Activated naive CD4-positive, alpha-beta T cell treated with anti-CD3 and anti-CD28 coated beads, Interleukin-2, amount 50 U/mL, for 72 hours (primary cell): ENCODE data around the gene EIF4EBP3. TPM values are rescaled to one million over a fixed set of nuclear protein-coding genes. Genes with fewer than 3 reads are reported as not detected.
"Not testable (repeated sequence)": the region's sequence is repeated elsewhere in the genome, so short reads cannot be mapped to it uniquely, and the experiment has no call there.

ENCODE experiments used
- ATAC-seq, 2 donors: fragments of 150-1000 bp; cut with Tn5 transposase; 2 replicates each; pipeline ENCODE4 v1.10.0; 2021; ENCODE audit warnings: mild to moderate bottlenecking in 2 of 2, moderate library complexity in 2 of 2
- DNase-seq, 2 donors: peaks; one replicate each; pipeline ENCODE4 v3.0.0; 2021 to 2022; ENCODE audit warnings: low spot score in 2 of 2
- H3K27ac Mint-ChIP-seq, 2 donors: one replicate each; pipeline ENCODE4 v1.8.0; 2022; ENCODE audit warnings: mild to moderate bottlenecking in 2 of 2, mixed read lengths in 2 of 2
- H3K36me3 Mint-ChIP-seq, 2 donors: one replicate each; pipeline ENCODE4 v1.8.0; 2022; ENCODE audit warnings: mixed read lengths in 2 of 2
- H3K9me3 Mint-ChIP-seq, 2 donors: one replicate each; pipeline ENCODE4 v1.8.0; 2022; ENCODE audit warnings: mixed read lengths in 2 of 2
- total RNA-seq, 2 donors: library from RNA; stranded (reverse); gene quantifications; one replicate each; pipeline ENCODE4 v1.2.3, GENCODE V29; 2022

EIF4EBP3 gene
- total RNA-seq, 2 donors from 2014 or later, result 13.0 to 14.8 TPM

- DNase-seq (no peak), ATAC-seq (no peak)
- Mint-ChIP-seq H3K9me3 (no peaks in the 10 kb centered on the region), H3K27ac (peak overlapping the region; percentile 98), H3K36me3 (peaks cover 32 to 42% of the 10 kb centered on the region in 2 donors)
Observed at GRCh38 chr5:140565780-140566095, 18.3 kb downstream of the EIF4EBP3 start.

GRCh38 chr5:140566665-140567064, 19.2 kb downstream of the EIF4EBP3 start:
- peak overlapping the region; percentile 65 to 90 for H3K27ac Mint-ChIP-seq
- no peak for ATAC-seq
- H3K9me3 Mint-ChIP-seq, result no peaks in the 10 kb centered on the region
- H3K36me3 Mint-ChIP-seq, result peaks cover 32 to 42% of the 10 kb centered on the region in 2 donors
- no peak for DNase-seq

DNA sequence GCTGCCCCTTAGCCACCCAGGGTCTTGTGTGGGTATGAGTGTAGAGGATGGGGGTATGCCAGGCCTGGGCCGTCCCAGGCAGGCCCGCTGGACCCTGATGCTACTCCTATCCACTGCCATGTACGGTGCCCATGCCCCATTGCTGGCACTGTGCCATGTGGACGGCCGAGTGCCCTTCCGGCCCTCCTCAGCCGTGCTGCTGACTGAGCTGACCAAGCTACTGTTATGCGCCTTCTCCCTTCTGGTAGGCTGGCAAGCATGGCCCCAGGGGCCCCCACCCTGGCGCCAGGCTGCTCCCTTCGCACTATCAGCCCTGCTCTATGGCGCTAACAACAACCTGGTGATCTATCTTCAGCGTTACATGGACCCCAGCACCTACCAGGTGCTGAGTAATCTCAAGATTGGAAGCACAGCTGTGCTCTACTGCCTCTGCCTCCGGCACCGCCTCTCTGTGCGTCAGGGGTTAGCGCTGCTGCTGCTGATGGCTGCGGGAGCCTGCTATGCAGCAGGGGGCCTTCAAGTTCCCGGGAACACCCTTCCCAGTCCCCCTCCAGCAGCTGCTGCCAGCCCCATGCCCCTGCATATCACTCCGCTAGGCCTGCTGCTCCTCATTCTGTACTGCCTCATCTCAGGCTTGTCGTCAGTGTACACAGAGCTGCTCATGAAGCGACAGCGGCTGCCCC, 19.8 kb downstream of the EIF4EBP3 start:
- Mint-ChIP-seq H3K36me3 (peaks cover 32 to 42% of the 10 kb centered on the region in 2 donors), H3K9me3 (no peaks in the 10 kb centered on the region), H3K27ac (peak overlapping the region; percentile 89 to 90)
- no peak for DNase-seq
- ATAC-seq, result no peak

GRCh38 chr5:140567871-140568270, 20.4 kb downstream of the EIF4EBP3 start:
- Mint-ChIP-seq H3K9me3 (no peaks in the 10 kb centered on the region), H3K27ac (peak overlapping the region; percentile 89 to 90), H3K36me3 (peaks cover 32 to 42% of the 10 kb centered on the region in 2 donors)
- DNase-seq, result no peak
- ATAC-seq, result no peak

DNA sequence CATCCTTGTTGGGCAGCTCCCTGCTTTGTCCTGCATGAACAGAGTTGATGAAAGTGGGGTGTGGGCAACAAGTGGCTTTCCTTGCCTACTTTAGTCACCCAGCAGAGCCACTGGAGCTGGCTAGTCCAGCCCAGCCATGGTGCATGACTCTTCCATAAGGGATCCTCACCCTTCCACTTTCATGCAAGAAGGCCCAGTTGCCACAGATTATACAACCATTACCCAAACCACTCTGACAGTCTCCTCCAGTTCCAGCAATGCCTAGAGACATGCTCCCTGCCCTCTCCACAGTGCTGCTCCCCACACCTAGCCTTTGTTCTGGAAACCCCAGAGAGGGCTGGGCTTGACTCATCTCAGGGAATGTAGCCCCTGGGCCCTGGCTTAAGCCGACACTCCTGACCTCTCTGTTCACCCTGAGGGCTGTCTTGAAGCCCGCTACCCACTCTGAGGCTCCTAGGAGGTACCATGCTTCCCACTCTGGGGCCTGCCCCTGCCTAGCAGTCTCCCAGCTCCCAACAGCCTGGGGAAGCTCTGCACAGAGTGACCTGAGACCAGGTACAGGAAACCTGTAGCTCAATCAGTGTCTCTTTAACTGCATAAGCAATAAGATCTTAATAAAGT, 21.1 kb downstream of the EIF4EBP3 start:
- Mint-ChIP-seq H3K27ac (peak overlapping the region; percentile 89 to 97), H3K36me3 (peaks cover 32 to 42% of the 10 kb centered on the region in 2 donors)
- no peak for DNase-seq

DNA sequence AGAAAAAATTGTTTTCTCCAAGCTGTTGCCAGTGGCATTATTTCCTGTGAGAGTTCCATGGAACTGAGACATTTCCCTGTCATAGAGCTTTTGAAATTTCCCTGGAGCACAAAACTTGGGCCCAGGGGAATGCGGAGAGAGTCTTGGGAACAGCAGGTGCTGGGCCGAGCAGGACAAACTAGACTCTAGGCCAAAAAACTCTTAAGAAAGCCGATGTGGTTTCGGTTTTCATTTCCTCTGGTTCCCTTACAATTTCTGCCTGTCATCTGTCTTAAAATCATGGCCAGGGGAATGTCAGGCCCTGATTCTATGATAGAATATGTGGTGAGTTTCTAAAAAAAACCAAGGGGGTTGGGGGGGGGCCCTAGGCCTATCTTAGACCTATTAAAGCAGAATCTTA, 21.7 kb downstream of the EIF4EBP3 start:
- Mint-ChIP-seq H3K36me3 (peaks cover 32 to 42% of the 10 kb centered on the region in 2 donors), H3K27ac (peak overlapping the region; percentile 89 to 97), H3K9me3 (no peaks in the 10 kb centered on the region)
- DNase-seq (no peak), ATAC-seq (no peak)

More for the DNA sequence above, 21.1 kb downstream of the EIF4EBP3 start:
- H3K9me3 Mint-ChIP-seq, result no peaks in the 10 kb centered on the region
- no peak for ATAC-seq

- Mint-ChIP-seq H3K27ac (peak overlapping the region; percentile 89 to 97), H3K9me3 (no peaks in the 10 kb centered on the region), H3K36me3 (peaks cover 26 to 35% of the 10 kb centered on the region in 2 donors)
- DNase-seq (no peak), ATAC-seq (no peak)
Observed at GRCh38 chr5:140570058-140570457, 22.6 kb downstream of the EIF4EBP3 start.

GRCh38 chr5:140570488-140570887, 23.0 kb downstream of the EIF4EBP3 start:
- ATAC-seq (no peak), DNase-seq (no peak)
- peak overlapping the region; percentile 89 to 97 for H3K27ac Mint-ChIP-seq

GRCh38 chr5:140571105-140571504, 23.6 kb downstream of the EIF4EBP3 start:
- Mint-ChIP-seq H3K36me3 (peaks cover 17 to 26% of the 10 kb centered on the region in 2 donors), H3K27ac (no peak overlapping the region), H3K9me3 (no peaks in the 10 kb centered on the region)
- DNase-seq, result no peak
- ATAC-seq, result no peak

More at GRCh38 chr5:140570488-140570887, 23.0 kb downstream of the EIF4EBP3 start:
- H3K9me3 Mint-ChIP-seq, result no peaks in the 10 kb centered on the region
- H3K36me3 Mint-ChIP-seq, result peaks cover 22 to 31% of the 10 kb centered on the region in 2 donors

DNA sequence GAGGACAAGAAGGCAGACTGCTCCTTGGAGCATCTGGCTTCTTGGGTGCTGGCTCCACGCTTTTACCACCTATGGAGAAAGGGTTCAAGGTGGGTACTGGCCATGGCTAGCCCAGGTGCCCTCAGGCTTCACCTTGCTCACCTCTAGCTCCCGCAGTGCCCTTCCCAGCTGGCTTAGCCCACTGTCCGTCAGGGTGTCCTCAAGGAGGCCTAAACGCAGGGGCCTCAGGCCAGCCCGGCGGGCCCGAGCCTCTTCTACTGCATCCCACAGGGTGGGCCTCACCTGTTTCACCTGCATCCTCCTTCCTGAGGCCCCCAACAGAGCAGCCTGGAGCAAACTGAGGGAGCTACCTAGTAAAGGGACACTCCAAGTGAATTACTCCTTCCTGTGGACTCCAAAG, 26.2 kb downstream of the EIF4EBP3 start:
- DNase-seq (no peak), ATAC-seq (no peak)
- peaks cover 0 to 2% of the 10 kb centered on the region in 2 donors for H3K36me3 Mint-ChIP-seq
- H3K27ac Mint-ChIP-seq, result no peak overlapping the region
- no peaks in the 10 kb centered on the region for H3K9me3 Mint-ChIP-seq

DNA sequence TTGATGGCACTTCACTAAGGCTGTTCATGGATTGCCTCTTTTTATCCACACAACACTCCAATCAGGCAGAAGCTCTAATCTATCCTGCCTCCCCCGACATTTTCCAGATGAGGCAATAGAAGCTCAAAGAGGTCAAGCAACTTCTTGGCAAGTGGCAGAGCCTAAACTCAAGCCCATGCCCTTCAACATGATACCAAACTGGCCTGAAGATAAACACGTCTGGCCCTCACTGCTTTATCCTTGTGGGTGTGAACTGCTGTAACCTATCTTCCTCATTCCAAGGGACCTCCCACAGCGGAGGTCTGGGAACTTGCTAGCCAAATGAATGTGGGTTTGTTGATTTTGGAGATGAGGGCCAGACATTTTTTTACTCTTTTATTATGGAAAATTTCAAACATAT, 26.7 kb downstream of the EIF4EBP3 start:
- DNase-seq, result no peak
- ATAC-seq, result no peak
- Mint-ChIP-seq H3K36me3 (no peaks in the 10 kb centered on the region), H3K9me3 (no peaks in the 10 kb centered on the region), H3K27ac (no peak overlapping the region)

DNA sequence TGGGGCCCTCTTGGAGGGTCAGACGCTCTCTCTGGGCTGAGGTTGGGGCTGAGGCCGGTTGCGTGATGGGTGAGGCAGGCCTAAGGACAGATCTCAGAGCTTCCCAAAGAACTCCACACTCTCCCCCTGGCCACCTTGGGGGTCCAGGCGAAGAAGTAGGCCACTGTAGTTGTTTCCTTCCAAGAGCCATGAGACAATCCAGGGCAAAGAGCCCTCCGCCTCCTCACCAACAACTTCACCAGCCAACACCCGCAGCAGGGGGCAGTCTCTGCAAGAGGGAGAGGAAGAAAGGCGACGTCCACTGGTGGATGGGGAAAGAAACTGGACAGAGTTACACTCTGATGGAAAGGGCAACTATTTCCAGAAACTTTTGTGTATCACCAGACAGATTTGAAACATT, 27.8 kb downstream of the EIF4EBP3 start:
- ATAC-seq (no peak), DNase-seq (no peak)
- H3K36me3 Mint-ChIP-seq, result no peaks in the 10 kb centered on the region
- no peaks in the 10 kb centered on the region for H3K9me3 Mint-ChIP-seq
- H3K27ac Mint-ChIP-seq, result peak overlapping the region in 1 of 2 donors; percentile 36

- DNase-seq (no peak), ATAC-seq (peak; percentile 54 to 55)
- peak overlapping the region in 1 of 2 donors; percentile 41 for H3K27ac Mint-ChIP-seq
- no peaks in the 10 kb centered on the region for H3K9me3 Mint-ChIP-seq
- H3K36me3 Mint-ChIP-seq, result no peaks in the 10 kb centered on the region
Observed at GRCh38 chr5:140576776-140577201, 29.3 kb downstream of the EIF4EBP3 start.

DNA sequence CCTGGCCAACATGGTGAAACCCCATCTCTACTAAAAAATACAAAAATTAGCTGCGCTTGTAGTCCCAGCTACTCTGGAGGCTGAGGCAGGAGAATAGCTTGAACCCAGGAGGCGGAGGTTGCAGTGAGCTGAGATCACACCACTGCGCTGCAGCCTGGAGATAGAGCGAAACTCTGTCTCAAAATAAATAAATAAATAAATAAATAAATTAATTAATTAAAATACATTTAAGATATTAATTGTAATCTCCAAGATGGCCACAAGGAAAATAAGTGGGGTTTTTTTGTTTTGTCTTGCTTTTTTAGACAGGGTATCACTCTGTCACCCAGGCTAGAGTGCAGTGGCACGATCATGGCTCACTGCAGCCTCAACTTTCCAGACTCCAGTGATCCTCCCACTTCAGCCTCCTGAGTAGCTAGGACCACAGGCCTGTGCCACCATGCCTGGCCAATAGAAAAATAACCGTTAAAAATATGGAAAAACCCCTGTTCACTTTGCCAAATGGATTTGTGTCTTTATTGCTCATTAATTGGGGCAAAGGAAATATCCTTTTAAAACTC, 31.8 kb downstream of the EIF4EBP3 start:
- not testable (repeated sequence) for DNase-seq, H3K9me3 Mint-ChIP-seq, ATAC-seq, H3K36me3 Mint-ChIP-seq
- H3K27ac Mint-ChIP-seq, result peak overlapping the region in 1 of 2 donors; percentile 51

GRCh38 chr5:140587495-140587894, 40.0 kb downstream of the EIF4EBP3 start:
- no peak for DNase-seq
- H3K36me3 Mint-ChIP-seq, result peaks cover 0 to 8% of the 10 kb centered on the region in 2 donors
- ATAC-seq, result no peak
- H3K9me3 Mint-ChIP-seq, result peaks cover 0 to 3% of the 10 kb centered on the region in 2 donors
- no peak overlapping the region for H3K27ac Mint-ChIP-seq

DNA sequence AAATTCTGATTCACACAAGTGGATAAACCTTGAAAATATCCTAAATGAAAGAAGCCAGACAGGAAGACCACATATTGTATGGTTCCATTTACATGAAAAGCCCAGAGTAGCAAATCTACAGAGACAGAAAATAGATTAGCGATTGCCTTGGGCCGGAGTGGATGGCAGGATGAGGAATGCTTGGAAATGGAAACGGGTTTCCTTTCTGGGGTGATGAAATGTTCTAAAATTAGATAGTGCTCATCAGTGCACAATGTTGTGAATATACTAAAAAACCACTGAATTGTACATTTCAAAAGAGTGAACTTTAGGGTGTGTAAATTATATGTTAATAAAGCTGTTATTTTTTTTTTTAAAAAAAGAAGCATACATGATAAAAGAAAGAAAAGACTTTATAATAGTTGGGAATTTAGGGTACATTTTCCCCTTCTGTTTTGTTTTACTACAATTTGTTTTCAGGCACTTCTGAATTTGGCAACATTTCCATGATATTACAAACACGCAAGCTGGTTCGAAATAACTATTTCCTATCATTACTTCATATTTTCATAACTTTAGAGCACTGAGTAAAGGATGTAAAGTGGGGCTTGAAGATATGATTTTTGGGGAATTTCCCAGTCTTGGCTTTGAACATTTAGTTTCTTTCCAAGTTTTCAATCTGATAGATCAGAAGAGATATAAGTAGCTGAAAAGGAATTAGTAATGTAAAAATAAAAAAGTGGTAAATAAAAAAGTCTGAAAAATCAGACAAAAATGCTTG, 41.0 kb downstream of the EIF4EBP3 start:
- Mint-ChIP-seq H3K9me3 (peaks cover 0 to 3% of the 10 kb centered on the region in 2 donors), H3K27ac (no peak overlapping the region), H3K36me3 (no peaks in the 10 kb centered on the region)
- ATAC-seq (no peak), DNase-seq (no peak)

DNA sequence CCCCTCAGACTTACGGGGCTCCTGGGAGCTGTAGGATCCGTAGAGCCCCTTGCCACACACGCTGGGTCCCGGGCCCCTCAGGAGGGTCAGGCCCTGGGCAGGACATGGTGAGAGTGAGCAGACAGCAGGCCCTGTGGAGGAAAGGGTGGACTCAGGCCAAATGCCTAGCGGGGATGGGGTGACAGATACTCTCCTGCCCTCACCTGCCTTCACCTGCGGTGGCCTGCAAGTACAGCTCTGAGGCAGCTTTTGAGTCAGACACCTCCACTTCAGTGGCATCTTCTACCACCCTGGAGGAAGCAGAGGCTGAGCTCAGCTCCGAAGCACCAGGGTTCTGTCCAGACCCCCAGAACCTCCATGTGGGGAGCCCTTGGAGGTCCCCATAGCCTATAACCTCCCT, 43.4 kb downstream of the EIF4EBP3 start:
- Mint-ChIP-seq H3K27ac (no peak overlapping the region), H3K9me3 (no peaks in the 10 kb centered on the region), H3K36me3 (no peaks in the 10 kb centered on the region)
- DNase-seq (no peak), ATAC-seq (no peak)
